Measurements from ENCODE around the gene COX5A. TPM values are rescaled to one million over a fixed set of nuclear protein-coding genes. Genes with fewer than 3 reads are reported as not detected.
A peak's percentile ranks its signal among the peaks of the same experiment; 100 is the strongest.

The COX5A gene
- total and polyA plus RNA-seq, 2 of the 13 experiments (the other 11 are each of a cell fraction or from before 2014, with no cell fraction given), result 158 to 218 TPM

DNA sequence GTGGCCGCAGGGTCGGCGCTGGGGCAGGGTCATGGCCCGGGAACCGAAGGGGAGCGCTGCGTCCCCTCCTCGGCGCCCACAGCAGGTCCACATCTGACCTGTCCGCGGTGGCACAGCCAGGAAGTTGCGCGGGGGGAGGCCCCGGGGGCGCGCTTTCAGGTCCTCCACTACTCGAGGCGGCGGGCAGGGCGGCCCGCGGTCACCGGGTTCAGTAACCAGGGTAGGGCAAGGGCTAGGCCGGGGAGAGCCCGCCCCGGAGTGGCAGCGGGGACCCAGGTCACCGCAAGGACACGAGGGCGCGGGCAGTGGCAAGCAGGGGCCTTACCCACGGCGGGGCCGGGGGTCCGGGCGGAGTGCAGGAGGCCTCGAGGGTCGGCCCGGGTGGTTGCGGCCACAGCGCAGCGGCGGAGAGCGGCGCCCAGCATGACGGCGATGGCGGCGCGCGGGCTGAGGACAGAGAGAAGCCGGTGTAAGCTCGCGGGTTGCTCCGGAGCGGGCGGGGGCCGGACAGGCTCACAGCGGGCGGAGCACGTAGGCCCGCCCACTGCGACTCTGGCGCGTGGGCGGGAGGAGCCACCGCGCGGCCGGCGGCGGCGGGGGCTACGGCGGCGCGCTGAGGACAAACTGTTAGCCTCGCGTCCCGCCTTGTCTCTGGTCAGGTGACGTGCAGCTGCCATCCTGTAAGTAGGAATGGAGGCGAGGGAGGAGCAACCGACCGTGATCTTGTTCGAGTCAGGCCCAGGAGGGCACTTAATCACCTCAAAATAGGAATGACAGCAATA, at the start of gene COX5A (continued):
- TF ChIP-seq U2AF1 (optimal IDR thresholded peaks at IDR 0.05; ENCODE audit: low read depth, low read length) (no peak), NAIF1 (CRISPR knock-in tag; IDR thresholded peaks at IDR 0.05; ENCODE audit: borderline replicate concordance) (no peak), RFXAP (CRISPR knock-in tag; IDR thresholded peaks at IDR 0.05; ENCODE audit: borderline replicate concordance) (peak; percentile 88), ZNF703 (CRISPR knock-in tag; IDR thresholded peaks at IDR 0.05; ENCODE audit: borderline replicate concordance) (peak; percentile 79; the same call in 1 of the 2 replicates), ZNF3 (CRISPR knock-in tag; IDR thresholded peaks at IDR 0.05) (no peak), ZNF225 (CRISPR knock-in tag; IDR thresholded peaks at IDR 0.05) (peak; percentile 46; the same call in 1 of the 2 replicates), NONO (IDR thresholded peaks at IDR 0.05) (no peak), NONO (CRISPR knock-in tag; conservative IDR thresholded peaks at IDR 0.05) (peak; percentile 85), TP53 (CRISPR knock-in tag; conservative IDR thresholded peaks at IDR 0.05) (no peak), FOXM1 (CRISPR knock-in tag; IDR thresholded peaks at IDR 0.05) (0 out of 2 replicates have a peak, but pooled peaks have one; percentile 35), SMC3 (IDR thresholded peaks at IDR 0.05; ENCODE audit: low read length) (no peak), ZNF839 (CRISPR knock-in tag; IDR thresholded peaks at IDR 0.05; ENCODE audit: borderline replicate concordance) (no peak; the same call in 1 of the 2 replicates), SPEN (CRISPR knock-in tag; IDR thresholded peaks at IDR 0.05; ENCODE audit: low read depth) (peak; percentile 70), RFXANK (CRISPR knock-in tag; IDR thresholded peaks at IDR 0.05) (no peak), ZNF547 (CRISPR knock-in tag; IDR thresholded peaks at IDR 0.05) (peak; percentile 77), CCDC6 (CRISPR knock-in tag; IDR thresholded peaks at IDR 0.05) (0 out of 2 replicates have a peak, but pooled peaks have one; percentile 38), TCF7L2 (IDR thresholded peaks at IDR 0.05; ENCODE audit: low read depth, low read length) (no peak), MYNN (CRISPR knock-in tag; IDR thresholded peaks at IDR 0.05; ENCODE audit: low read depth) (no peak)
- TF ChIP-seq, protein P1, sequence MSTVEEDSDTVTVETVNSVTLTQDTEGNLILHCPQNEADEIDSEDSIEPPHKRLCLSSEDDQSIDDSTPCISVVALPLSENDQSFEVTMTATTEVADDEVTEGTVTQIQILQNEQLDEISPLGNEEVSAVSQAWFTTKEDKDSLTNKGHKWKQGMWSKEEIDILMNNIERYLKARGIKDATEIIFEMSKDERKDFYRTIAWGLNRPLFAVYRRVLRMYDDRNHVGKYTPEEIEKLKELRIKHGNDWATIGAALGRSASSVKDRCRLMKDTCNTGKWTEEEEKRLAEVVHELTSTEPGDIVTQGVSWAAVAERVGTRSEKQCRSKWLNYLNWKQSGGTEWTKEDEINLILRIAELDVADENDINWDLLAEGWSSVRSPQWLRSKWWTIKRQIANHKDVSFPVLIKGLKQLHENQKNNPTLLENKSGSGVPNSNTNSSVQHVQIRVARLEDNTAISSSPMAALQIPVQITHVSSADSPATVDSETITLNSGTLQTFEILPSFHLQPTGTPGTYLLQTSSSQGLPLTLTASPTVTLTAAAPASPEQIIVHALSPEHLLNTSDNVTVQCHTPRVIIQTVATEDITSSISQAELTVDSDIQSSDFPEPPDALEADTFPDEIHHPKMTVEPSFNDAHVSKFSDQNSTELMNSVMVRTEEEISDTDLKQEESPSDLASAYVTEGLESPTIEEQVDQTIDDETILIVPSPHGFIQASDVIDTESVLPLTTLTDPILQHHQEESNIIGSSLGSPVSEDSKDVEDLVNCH (CRISPR knock-in tag; IDR thresholded peaks at IDR 0.05), result no peak
- TF ChIP-seq, protein P2, sequence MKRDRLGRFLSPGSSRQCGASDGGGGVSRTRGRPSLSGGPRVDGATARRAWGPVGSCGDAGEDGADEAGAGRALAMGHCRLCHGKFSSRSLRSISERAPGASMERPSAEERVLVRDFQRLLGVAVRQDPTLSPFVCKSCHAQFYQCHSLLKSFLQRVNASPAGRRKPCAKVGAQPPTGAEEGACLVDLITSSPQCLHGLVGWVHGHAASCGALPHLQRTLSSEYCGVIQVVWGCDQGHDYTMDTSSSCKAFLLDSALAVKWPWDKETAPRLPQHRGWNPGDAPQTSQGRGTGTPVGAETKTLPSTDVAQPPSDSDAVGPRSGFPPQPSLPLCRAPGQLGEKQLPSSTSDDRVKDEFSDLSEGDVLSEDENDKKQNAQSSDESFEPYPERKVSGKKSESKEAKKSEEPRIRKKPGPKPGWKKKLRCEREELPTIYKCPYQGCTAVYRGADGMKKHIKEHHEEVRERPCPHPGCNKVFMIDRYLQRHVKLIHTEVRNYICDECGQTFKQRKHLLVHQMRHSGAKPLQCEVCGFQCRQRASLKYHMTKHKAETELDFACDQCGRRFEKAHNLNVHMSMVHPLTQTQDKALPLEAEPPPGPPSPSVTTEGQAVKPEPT (CRISPR knock-in tag; IDR thresholded peaks at IDR 0.05; ENCODE audit: low read depth), result peak; percentile 30; the same call in 1 of the 2 replicates
- TF ChIP-seq, protein P3, sequence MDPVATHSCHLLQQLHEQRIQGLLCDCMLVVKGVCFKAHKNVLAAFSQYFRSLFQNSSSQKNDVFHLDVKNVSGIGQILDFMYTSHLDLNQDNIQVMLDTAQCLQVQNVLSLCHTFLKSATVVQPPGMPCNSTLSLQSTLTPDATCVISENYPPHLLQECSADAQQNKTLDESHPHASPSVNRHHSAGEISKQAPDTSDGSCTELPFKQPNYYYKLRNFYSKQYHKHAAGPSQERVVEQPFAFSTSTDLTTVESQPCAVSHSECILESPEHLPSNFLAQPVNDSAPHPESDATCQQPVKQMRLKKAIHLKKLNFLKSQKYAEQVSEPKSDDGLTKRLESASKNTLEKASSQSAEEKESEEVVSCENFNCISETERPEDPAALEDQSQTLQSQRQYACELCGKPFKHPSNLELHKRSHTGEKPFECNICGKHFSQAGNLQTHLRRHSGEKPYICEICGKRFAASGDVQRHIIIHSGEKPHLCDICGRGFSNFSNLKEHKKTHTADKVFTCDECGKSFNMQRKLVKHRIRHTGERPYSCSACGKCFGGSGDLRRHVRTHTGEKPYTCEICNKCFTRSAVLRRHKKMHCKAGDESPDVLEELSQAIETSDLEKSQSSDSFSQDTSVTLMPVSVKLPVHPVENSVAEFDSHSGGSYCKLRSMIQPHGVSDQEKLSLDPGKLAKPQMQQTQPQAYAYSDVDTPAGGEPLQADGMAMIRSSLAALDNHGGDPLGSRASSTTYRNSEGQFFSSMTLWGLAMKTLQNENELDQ (CRISPR knock-in tag; IDR thresholded peaks at IDR 0.05; ENCODE audit: borderline replicate concordance), result no peak
- TF ChIP-seq, protein P4, sequence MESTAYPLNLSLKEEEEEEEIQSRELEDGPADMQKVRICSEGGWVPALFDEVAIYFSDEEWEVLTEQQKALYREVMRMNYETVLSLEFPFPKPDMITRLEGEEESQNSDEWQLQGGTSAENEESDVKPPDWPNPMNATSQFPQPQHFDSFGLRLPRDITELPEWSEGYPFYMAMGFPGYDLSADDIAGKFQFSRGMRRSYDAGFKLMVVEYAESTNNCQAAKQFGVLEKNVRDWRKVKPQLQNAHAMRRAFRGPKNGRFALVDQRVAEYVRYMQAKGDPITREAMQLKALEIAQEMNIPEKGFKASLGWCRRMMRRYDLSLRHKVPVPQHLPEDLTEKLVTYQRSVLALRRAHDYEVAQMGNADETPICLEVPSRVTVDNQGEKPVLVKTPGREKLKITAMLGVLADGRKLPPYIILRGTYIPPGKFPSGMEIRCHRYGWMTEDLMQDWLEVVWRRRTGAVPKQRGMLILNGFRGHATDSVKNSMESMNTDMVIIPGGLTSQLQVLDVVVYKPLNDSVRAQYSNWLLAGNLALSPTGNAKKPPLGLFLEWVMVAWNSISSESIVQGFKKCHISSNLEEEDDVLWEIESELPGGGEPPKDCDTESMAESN (CRISPR knock-in tag; conservative IDR thresholded peaks at IDR 0.05), result peak; percentile 93

Measured in HepG2 (cell line).